ENCODE measurements around the gene CDC5L.

DNA sequence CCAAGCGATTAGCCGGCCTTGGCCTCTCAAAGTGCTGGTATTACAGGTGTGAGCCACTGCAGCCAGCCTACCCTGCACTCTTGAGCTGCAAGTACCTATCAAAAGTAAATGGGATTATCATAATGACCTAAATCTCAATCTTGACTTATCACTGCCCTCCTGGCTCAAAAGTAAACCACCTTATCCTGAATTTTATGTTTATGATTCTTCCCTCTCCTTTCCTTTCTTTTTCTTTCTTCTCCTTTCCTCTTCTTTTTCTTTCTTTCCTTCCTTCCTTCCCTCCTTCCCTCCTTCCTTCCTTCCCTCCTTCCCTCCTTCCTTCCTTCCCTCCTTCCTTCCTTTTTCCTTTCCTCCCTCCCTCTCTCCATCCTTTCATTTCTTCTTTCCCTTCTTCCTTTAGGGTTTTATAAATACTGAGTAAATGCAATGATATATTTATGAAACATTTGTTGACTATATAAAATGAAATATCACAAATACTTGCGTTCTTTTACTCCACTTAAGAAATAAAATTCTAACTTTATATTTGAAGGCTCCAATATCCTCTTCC lies 24.1 kb upstream of the CDC5L start:
- TF ChIP-seq CTCF (conservative IDR thresholded peaks at IDR 0.05 in 1 of 2, IDR thresholded peaks at IDR 0.05 in 1 of 2; ENCODE audit: extremely low read depth in 1 of 2, insufficient read depth in 1 of 2, low read depth in 1 of 2, low read length in 2 of 2) (no peak), EZH2 (IDR thresholded peaks at IDR 0.05; ENCODE audit: borderline replicate concordance, low read length) (no peak)

All from mammary epithelial cell (primary cell).